ENCODE results near the gene SMIM14.

DNA sequence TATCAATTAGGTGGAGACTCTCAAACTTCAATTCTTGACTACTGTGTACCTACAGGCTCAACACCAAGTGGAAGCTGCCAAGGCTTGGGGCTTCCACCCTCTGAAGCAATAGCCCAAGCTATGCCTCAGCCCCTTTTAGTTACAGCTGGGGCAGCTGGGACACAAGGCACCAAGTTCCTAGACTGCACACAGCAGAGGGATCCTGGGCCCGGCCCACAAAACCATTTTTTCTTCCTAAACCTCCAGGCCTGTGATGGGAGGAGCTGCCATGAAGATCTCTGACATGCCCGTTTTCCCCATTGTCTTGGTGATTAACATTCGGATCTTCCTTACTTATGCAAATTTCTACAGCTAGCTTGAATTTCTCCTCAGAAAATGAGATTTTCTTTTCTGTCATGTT is 108.0 kb downstream of the SMIM14 start:
- TF ChIP-seq, protein P1, sequence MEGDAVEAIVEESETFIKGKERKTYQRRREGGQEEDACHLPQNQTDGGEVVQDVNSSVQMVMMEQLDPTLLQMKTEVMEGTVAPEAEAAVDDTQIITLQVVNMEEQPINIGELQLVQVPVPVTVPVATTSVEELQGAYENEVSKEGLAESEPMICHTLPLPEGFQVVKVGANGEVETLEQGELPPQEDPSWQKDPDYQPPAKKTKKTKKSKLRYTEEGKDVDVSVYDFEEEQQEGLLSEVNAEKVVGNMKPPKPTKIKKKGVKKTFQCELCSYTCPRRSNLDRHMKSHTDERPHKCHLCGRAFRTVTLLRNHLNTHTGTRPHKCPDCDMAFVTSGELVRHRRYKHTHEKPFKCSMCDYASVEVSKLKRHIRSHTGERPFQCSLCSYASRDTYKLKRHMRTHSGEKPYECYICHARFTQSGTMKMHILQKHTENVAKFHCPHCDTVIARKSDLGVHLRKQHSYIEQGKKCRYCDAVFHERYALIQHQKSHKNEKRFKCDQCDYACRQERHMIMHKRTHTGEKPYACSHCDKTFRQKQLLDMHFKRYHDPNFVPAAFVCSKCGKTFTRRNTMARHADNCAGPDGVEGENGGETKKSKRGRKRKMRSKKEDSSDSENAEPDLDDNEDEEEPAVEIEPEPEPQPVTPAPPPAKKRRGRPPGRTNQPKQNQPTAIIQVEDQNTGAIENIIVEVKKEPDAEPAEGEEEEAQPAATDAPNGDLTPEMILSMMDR (IDR thresholded peaks at IDR 0.05), result no peak
- no peak for TF ChIP-seq POLR2AphosphoS5 (IDR thresholded peaks at IDR 0.05; ENCODE audit: low read depth, low read length)
